Loucy (cell line): Measurements from ENCODE around the gene DNAH14.

Experiments used
- CTCF ChIP-seq: fragments of 200-600 bp; sonication (generic); conservative IDR thresholded peaks from 2 replicates; pipeline ENCODE4 v1.5.1; 2014; ENCODE audit warnings: mild to moderate bottlenecking, antibody characterized with exemption, low read length
- EZH2phosphoT487 ChIP-seq: fragments of 200-600 bp; IDR thresholded peaks from 2 replicates; pipeline ENCODE4 v1.6.1; 2018; ENCODE audit warnings: antibody characterized with exemption, mild to moderate bottlenecking, moderate library complexity, borderline replicate concordance

GRCh38 chr1:224938652-224939051, 9.2 kb downstream of the DNAH14 start:
- TF ChIP-seq CTCF (no peak), EZH2phosphoT487 (no peak)
